GF-D8 (cell line): ENCODE measurements around the gene SLC8A1.

Source experiments
- DNase-seq: peaks from one replicate; lab custom pipeline; 2025; lab: John Stamatoyannopoulos, UW

Gene SLC8A1

GRCh38 chr2:40271094-40271493, 180.8 kb downstream of the SLC8A1 start:
- no peak for DNase-seq

GRCh38 chr2:40270372-40270771, 181.5 kb downstream of the SLC8A1 start:
- DNase-seq = no peak

- no peak for DNase-seq
Observed at GRCh38 chr2:40268566-40268965, 183.3 kb downstream of the SLC8A1 start.

- DNase-seq = no peak
Observed at GRCh38 chr2:40266201-40266600, 185.7 kb downstream of the SLC8A1 start.

GRCh38 chr2:40265602-40266001, 186.3 kb downstream of the SLC8A1 start:
- DNase-seq = no peak

GRCh38 chr2:40261042-40261441, 190.8 kb downstream of the SLC8A1 start:
- no peak for DNase-seq

- DNase-seq = no peak
Observed at GRCh38 chr2:40260437-40260836, 191.5 kb downstream of the SLC8A1 start.

- no peak for DNase-seq
Observed at GRCh38 chr2:40259900-40260299, 192.0 kb downstream of the SLC8A1 start.

GRCh38 chr2:40258135-40258457, 193.8 kb downstream of the SLC8A1 start:
- no peak for DNase-seq

- no peak for DNase-seq
Observed at GRCh38 chr2:40257340-40258134, 194.4 kb downstream of the SLC8A1 start.

- no peak for DNase-seq
Observed at GRCh38 chr2:40256649-40257048, 195.2 kb downstream of the SLC8A1 start.

- DNase-seq = no peak
Observed at GRCh38 chr2:40256008-40256407, 195.9 kb downstream of the SLC8A1 start.

GRCh38 chr2:40255103-40255502, 196.8 kb downstream of the SLC8A1 start:
- DNase-seq = no peak

GRCh38 chr2:40254611-40255010, 197.3 kb downstream of the SLC8A1 start:
- DNase-seq = no peak

- DNase-seq = no peak
Observed at GRCh38 chr2:40251137-40251536, 200.8 kb downstream of the SLC8A1 start.

GRCh38 chr2:40249577-40249976, 202.3 kb downstream of the SLC8A1 start:
- DNase-seq = no peak

GRCh38 chr2:40248294-40248693, 203.6 kb downstream of the SLC8A1 start:
- no peak for DNase-seq

- DNase-seq = no peak
Observed at GRCh38 chr2:40244675-40245074, 207.2 kb downstream of the SLC8A1 start.

- no peak for DNase-seq
Observed at GRCh38 chr2:40244251-40244650, 207.6 kb downstream of the SLC8A1 start.

GRCh38 chr2:40243581-40244187, 208.2 kb downstream of the SLC8A1 start:
- no peak for DNase-seq

GRCh38 chr2:40242315-40242714, 209.6 kb downstream of the SLC8A1 start:
- no peak for DNase-seq

GRCh38 chr2:40240070-40240469, 211.8 kb downstream of the SLC8A1 start:
- DNase-seq = no peak

- DNase-seq = no peak
Observed at GRCh38 chr2:40230707-40231432, 221.0 kb downstream of the SLC8A1 start.
